ENCODE data around the gene NINJ2.
A peak's percentile ranks its signal among the peaks of the same experiment; 100 is the strongest.

NINJ2 gene

GRCh38 chr12:565589-566105, 97.6 kb downstream of the NINJ2 start:
- no peak for DNase-seq

- DNase-seq, result no peak
These were observed 98.1 kb downstream of the NINJ2 start for GRCh38 chr12:565161-565560.

GRCh38 chr12:563787-564298, 99.4 kb downstream of the NINJ2 start:
- DNase-seq, result no peak

- peak; percentile 22 for DNase-seq
These were observed 99.9 kb downstream of the NINJ2 start for GRCh38 chr12:563250-563781.

GRCh38 chr12:562634-563033, 100.6 kb downstream of the NINJ2 start:
- DNase-seq, result no peak

- no peak for DNase-seq
These were observed 101.2 kb downstream of the NINJ2 start for GRCh38 chr12:561908-562593.

GRCh38 chr12:561391-561705, 101.9 kb downstream of the NINJ2 start:
- DNase-seq, result no peak

GRCh38 chr12:560691-561390, 102.4 kb downstream of the NINJ2 start:
- DNase-seq, result no peak

GRCh38 chr12:559906-560455, 103.3 kb downstream of the NINJ2 start:
- DNase-seq, result no peak

GRCh38 chr12:559208-559905, 103.9 kb downstream of the NINJ2 start:
- no peak for DNase-seq

GRCh38 chr12:558580-558979, 104.7 kb downstream of the NINJ2 start:
- DNase-seq, result no peak

- no peak for DNase-seq
These were observed 106.7 kb downstream of the NINJ2 start for GRCh38 chr12:556498-556897.

- DNase-seq, result no peak
These were observed 109.3 kb downstream of the NINJ2 start for GRCh38 chr12:554001-554285.

- no peak for DNase-seq
These were observed 109.8 kb downstream of the NINJ2 start for GRCh38 chr12:553216-554000.

- DNase-seq, result no peak
These were observed 110.8 kb downstream of the NINJ2 start for GRCh38 chr12:552466-552865.

- no peak for DNase-seq
These were observed 112.6 kb downstream of the NINJ2 start for GRCh38 chr12:550473-551260.

- DNase-seq, result no peak
These were observed 113.7 kb downstream of the NINJ2 start for GRCh38 chr12:549476-550082.

- DNase-seq, result no peak
These were observed 115.3 kb downstream of the NINJ2 start for GRCh38 chr12:547883-548470.

- peak; percentile 61 for DNase-seq
These were observed 116.1 kb downstream of the NINJ2 start for GRCh38 chr12:546920-547845.

Measured in effector CD8-positive, alpha-beta T cell (primary cell).